Thoracic aorta (tissue), 2 donors: ENCODE results near the gene ZNF354B. TPM values are rescaled to one million over a fixed set of nuclear protein-coding genes. Genes with fewer than 3 reads are reported as not detected.
"Not testable (repeated sequence)": the region's sequence is repeated elsewhere in the genome, so short reads cannot be mapped to it uniquely, and the experiment has no call there.

Source experiments
- ATAC-seq: fragments of 150-250 bp; one replicate; pipeline ENCODE4 v1.8.0; 2017; ENCODE audit warnings: low read depth; ENCODE audit not compliant: insufficient number of reproducible peaks, low FRiP score
- DNase-seq: peaks from one replicate; pipeline ENCODE4 v3.0.0-alpha.2; 2020; ENCODE audit warnings: low spot score
- H3K27ac ChIP-seq, 2 donors: fragments of 200-600 bp; sonication (generic); 1 replicate in 1 of 2; 2 replicates in 1 of 2; pipeline ENCODE4 v1.5.1; 2016; ENCODE audit warnings: mild to moderate bottlenecking in 2 of 2, moderate library complexity in 2 of 2
- H3K27me3 ChIP-seq: fragments of 200-600 bp; sonication (generic); replicated peaks from 2 replicates; pipeline ENCODE4 v1.6.0; 2016; ENCODE audit warnings: mild to moderate bottlenecking; ENCODE audit not compliant: insufficient read depth
- H3K36me3 ChIP-seq: fragments of 200-600 bp; sonication (generic); one replicate; pipeline ENCODE4 v1.5.1; 2016
- H3K4me1 ChIP-seq, 2 donors: fragments of 200-600 bp; sonication (generic); 1 replicate in 1 of 2; 2 replicates in 1 of 2; pipeline versions ENCODE4 v1.5.1 to v1.6.0; 2016; ENCODE audit warnings: low read depth in 2 of 2, mild to moderate bottlenecking in 1 of 2; ENCODE audit not compliant: control insufficient read depth in 1 of 2
- H3K4me3 ChIP-seq: fragments of 200-600 bp; sonication (generic); 2 replicates; pipeline ENCODE4 v1.5.1; 2016; ENCODE audit warnings: mild to moderate bottlenecking
- H3K9me3 ChIP-seq: fragments of 200-600 bp; sonication (generic); 2 replicates; pipeline ENCODE4 v1.5.1; 2016
- total RNA-seq, 2 donors: library from RNA; depleted of rRNA; stranded (reverse); fragments of >200 nt; gene quantifications; one replicate each; pipeline versions ENCODE4 v1.1.0 to v1.2.3, GENCODE V29; 2016
- TF ChIP-seq, protein P1 (sequence below): fragments of 200-600 bp; sonication (generic); IDR thresholded peaks from one replicate; pipeline ENCODE4 v1.5.1; 2019; ENCODE audit warnings: antibody characterized with exemption

Gene ZNF354B
- total RNA-seq, 2 donors from 2014 or later, result 9.1 to 26.9 TPM

DNA sequence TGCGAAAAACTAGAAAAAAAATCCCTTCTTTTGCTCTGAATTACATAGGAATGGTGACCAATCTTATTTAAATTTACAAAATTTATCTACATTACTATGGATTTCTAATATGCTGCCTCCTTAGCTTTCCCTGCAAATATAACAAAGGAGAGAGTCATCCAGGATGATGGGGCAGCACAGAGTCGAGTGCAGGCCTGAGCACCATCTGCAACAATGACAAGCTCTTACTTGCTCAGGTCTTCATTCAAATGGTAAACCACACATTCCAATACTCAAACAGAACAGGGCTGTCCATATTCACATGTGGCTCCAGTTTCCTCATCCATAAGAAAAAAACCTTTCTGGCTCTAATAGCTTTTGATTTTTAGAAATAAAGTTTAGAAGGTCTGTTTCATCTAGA is 33.5 kb upstream of the ZNF354B start:
- ATAC-seq, result no peak

DNA sequence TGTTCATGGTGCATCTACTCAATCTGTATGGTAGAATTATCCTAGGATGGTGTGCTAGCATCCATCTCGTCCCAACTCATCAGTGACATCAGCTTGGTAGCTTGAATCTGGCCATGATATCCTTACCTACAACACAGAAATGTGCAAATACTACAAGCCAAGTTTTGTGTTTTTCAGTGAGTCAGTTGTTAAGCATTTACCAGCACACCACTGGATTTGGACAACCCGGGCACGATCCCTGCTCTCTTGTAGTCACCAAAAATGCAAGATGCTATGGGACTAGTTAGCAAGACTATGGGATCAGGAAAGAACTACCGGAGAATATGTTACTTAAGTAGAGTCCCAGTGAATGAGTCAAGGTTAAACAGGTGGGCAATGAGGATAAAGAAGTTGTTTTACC is 32.1 kb upstream of the ZNF354B start:
- no peak for ATAC-seq
- no peak overlapping the region for H3K4me3 ChIP-seq
- H3K27ac ChIP-seq, result no peak overlapping the region
- no peaks in the 10 kb centered on the region for H3K9me3 ChIP-seq
- no peak for DNase-seq
- H3K4me1 ChIP-seq, result no peaks in the 10 kb centered on the region
- no peaks in the 10 kb centered on the region for H3K36me3 ChIP-seq
- no peaks in the 10 kb centered on the region for H3K27me3 ChIP-seq
- TF ChIP-seq, protein P1, sequence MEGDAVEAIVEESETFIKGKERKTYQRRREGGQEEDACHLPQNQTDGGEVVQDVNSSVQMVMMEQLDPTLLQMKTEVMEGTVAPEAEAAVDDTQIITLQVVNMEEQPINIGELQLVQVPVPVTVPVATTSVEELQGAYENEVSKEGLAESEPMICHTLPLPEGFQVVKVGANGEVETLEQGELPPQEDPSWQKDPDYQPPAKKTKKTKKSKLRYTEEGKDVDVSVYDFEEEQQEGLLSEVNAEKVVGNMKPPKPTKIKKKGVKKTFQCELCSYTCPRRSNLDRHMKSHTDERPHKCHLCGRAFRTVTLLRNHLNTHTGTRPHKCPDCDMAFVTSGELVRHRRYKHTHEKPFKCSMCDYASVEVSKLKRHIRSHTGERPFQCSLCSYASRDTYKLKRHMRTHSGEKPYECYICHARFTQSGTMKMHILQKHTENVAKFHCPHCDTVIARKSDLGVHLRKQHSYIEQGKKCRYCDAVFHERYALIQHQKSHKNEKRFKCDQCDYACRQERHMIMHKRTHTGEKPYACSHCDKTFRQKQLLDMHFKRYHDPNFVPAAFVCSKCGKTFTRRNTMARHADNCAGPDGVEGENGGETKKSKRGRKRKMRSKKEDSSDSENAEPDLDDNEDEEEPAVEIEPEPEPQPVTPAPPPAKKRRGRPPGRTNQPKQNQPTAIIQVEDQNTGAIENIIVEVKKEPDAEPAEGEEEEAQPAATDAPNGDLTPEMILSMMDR, result no peak

More for the DNA sequence above, 33.5 kb upstream of the ZNF354B start:
- Histone ChIP-seq H3K9me3 (no peaks in the 10 kb centered on the region), H3K4me1 (no peaks in the 10 kb centered on the region), H3K27ac (no peak overlapping the region), H3K27me3 (no peaks in the 10 kb centered on the region), H3K4me3 (no peak overlapping the region), H3K36me3 (no peaks in the 10 kb centered on the region)
- TF ChIP-seq, protein P1, result no peak
- DNase-seq, result no peak

DNA sequence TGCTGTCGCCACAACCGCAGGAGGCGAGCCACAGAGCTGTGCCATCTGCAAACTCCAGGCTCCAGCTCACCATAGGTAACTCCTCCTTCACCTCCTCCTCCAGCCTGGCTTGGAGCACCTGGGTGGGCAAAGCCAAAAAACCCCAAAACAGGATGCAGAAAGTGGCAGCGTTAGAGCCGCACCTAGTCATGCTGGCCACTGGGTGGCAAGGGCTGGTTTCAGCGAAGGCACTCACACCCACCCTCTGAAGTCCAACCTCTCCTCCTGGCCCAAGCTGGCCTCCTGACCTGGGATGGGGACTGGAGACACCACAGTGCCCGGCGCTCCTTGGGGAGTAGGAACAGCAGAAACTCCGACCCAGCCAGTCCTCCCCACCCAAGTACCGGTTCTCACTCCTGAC is 28.7 kb upstream of the ZNF354B start:
- no peaks in the 10 kb centered on the region for H3K9me3 ChIP-seq

DNA sequence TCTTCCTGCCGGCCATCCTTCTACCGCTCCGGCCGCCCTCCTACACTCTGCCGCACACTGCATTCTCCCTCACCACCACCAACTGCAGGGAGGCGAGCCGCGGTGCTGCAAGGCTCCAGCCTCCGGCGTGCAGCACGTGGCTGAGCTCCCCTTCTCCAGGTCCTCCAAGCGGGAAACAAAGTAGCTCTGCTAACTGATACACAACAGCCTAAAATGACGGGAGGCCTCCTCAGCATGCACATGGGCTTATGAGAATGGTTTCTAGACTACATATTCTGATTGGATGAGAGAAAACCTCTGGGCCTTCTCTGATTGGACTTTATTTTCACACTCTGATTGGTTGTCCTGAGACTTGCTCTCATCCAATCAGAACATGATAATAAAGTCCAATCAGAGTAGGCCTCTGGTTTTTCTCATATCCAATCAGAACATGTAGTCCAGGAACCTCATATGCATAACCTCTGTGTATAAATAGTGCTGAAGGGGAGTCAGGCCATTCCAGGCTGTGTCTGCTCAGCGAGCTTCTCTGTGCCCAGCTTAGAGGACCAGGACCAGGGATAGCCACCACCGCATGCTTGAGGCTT is 27.0 kb upstream of the ZNF354B start:
- H3K36me3 ChIP-seq, result no peaks in the 10 kb centered on the region
- ATAC-seq (no peak), DNase-seq (no peak)
- TF ChIP-seq, protein P1, result no peak
- H3K9me3 ChIP-seq, result no peaks in the 10 kb centered on the region
- H3K4me3 ChIP-seq, result no peak overlapping the region
- H3K27me3 ChIP-seq, result no peaks in the 10 kb centered on the region
- H3K4me1 ChIP-seq, result no peaks in the 10 kb centered on the region
- no peak overlapping the region for H3K27ac ChIP-seq

More for the DNA sequence above, 28.7 kb upstream of the ZNF354B start:
- Histone ChIP-seq H3K4me3 (no peak overlapping the region), H3K36me3 (no peaks in the 10 kb centered on the region), H3K4me1 (no peaks in the 10 kb centered on the region), H3K27ac (no peak overlapping the region), H3K27me3 (no peaks in the 10 kb centered on the region)
- DNase-seq, result no peak
- ATAC-seq, result no peak
- TF ChIP-seq, protein P1, result no peak

DNA sequence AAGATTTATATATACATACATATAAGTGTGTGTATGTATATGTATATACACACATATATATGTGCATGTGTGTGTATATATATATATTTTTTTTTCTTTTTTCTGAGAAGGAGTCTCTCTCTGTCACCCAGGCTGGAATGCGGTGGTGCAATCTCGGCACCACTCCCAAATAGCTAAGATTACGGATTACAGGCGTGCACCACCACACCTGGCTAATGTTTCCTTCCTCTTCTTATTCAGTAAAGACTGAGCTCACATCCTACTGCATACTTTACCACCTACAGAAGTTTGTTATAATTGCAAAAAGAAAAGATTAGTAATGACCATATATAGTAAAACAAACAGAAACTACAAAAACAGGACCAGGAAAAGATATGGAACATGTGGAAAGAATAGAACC is 23.1 kb upstream of the ZNF354B start:
- Histone ChIP-seq H3K4me3 (no peak overlapping the region), H3K27ac (no peak overlapping the region), H3K27me3 (no peaks in the 10 kb centered on the region), H3K9me3 (no peaks in the 10 kb centered on the region), H3K36me3 (no peaks in the 10 kb centered on the region), H3K4me1 (no peaks in the 10 kb centered on the region)
- ATAC-seq (no peak), DNase-seq (no peak)
- TF ChIP-seq, protein P1, result no peak

DNA sequence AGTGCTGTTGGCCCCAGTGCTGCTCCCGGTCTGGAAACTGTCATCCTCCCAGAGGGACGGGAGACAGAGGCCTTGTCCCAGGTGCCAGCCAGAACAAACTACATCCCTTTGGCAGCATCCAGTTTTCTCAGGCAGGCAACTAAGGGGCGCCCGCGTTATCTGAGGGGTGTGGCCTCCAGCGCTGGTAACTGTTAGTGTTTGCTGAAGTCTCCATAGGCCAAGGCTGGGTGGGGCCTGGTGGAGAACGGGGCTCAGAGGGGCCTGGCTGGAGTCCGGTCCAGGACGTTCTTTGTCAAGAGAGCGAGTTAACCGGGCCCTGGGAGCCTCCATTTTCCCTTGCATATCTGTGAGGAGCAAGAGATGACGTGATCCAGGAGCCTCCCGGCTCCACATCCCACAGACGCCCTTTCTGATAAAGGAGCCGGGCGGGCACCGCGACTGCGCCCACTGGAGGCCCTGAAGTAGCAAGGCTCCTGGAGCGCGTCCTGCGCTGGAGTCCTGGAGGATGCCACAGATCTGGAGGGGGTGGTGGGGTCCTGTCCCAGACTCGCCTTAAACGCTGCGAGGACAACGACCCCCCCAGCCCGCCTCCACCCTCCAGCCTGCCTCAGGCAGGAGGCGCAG is 20.9 kb upstream of the ZNF354B start:
- H3K4me3 ChIP-seq, H3K27me3 ChIP-seq, H3K4me1 ChIP-seq, H3K9me3 ChIP-seq, DNase-seq, H3K36me3 ChIP-seq, H3K27ac ChIP-seq, ATAC-seq: not testable (repeated sequence)
